IMR-90 (cell line): Measurements from ENCODE around the gene XCL1. TPM values are rescaled to one million over a fixed set of nuclear protein-coding genes. Genes with fewer than 3 reads are reported as not detected.

Source experiments
- ATAC-seq: fragments of 200-7000 bp; cut with Tn5 transposase; 2 replicates; pipeline ENCODE4 v1.9.1; 2020; ENCODE audit warnings: low read depth, mild to moderate bottlenecking, moderate library complexity
- BruUV-seq: library from RNA; stranded (reverse); fragments of 400-500 nt; replicated peaks from 2 replicates; lab custom pipeline; 2021; lab: Mats Ljungman, UMichigan
- CTCF ChIA-PET: fragments of 300-600 bp; formaldehyde crosslinking; extraction: SDS; loops from one replicate; lab custom pipeline; 2021; ENCODE audit warnings: antibody characterized with exemption; lab: Yijun Ruan, JAX
- POLR2A ChIA-PET: fragments of 300-600 bp; sonication (Branson Sonifier 250); formaldehyde crosslinking; loops from one replicate; lab custom pipeline; 2022; ENCODE audit warnings: antibody characterized with exemption; ENCODE audit not compliant: unreplicated experiment; lab: Charles Lee
- DNase-seq: peaks from one replicate; pipeline ENCODE4 v3.0.0; 2013
- H2AFZ ChIP-seq: replicated peaks from 2 replicates; pipeline ENCODE3; 2013; ENCODE audit warnings: low read length, mild to moderate bottlenecking; ENCODE audit not compliant: poor library complexity
- H2AK5ac ChIP-seq: 2 replicates; pipeline ENCODE4 v1.6.1; 2013; ENCODE audit warnings: low read depth, low read length, inconsistent platforms
- H2AK9ac ChIP-seq: replicated peaks from 2 replicates; pipeline ENCODE3; 2013; ENCODE audit warnings: mild to moderate bottlenecking, low read depth, low read length, moderate library complexity; ENCODE audit not compliant: poor library complexity
- H2BK120ac ChIP-seq: 2 replicates; pipeline ENCODE4 v1.6.1; 2013; ENCODE audit warnings: low read depth, low read length, inconsistent platforms
- H2BK15ac ChIP-seq: 3 replicates; pipeline ENCODE4 v1.6.1; 2013; ENCODE audit warnings: low read depth, low read length, inconsistent platforms
- H2BK20ac ChIP-seq: 2 replicates; pipeline ENCODE4 v1.6.1; 2013; ENCODE audit warnings: low read depth, mild to moderate bottlenecking, inconsistent platforms, low read length, moderate library complexity
- H2BK5ac ChIP-seq: 2 replicates; pipeline ENCODE4 v1.6.1; 2013; ENCODE audit warnings: mild to moderate bottlenecking, low read depth, low read length, inconsistent platforms; ENCODE audit not compliant: poor library complexity, severe bottlenecking
- H3K14ac ChIP-seq: replicated peaks from 2 replicates; pipeline ENCODE4 v1.6.1; 2013; ENCODE audit warnings: low read depth, low read length, inconsistent platforms
- H3K18ac ChIP-seq: 2 replicates; pipeline ENCODE4 v1.6.1; 2013; ENCODE audit warnings: low read depth, low read length, control low read depth
- H3K23ac ChIP-seq: 2 replicates; pipeline ENCODE4 v1.6.1; 2013; ENCODE audit warnings: low read depth, low read length, inconsistent platforms
- H3K27ac ChIP-seq: 2 replicates; pipeline ENCODE4 v1.5.1; 2013; ENCODE audit warnings: mild to moderate bottlenecking, control low read depth, low read length; ENCODE audit not compliant: insufficient read depth
- H3K27me3 ChIP-seq: 2 replicates; pipeline ENCODE4 v1.6.1; 2013; ENCODE audit warnings: low read length; ENCODE audit not compliant: control insufficient read depth, insufficient read depth
- H3K36me3 ChIP-seq: 2 replicates; pipeline ENCODE4 v1.6.1; 2013; ENCODE audit warnings: low read length, mixed read lengths; ENCODE audit not compliant: control insufficient read depth, insufficient read depth
- H3K4ac ChIP-seq: 2 replicates; pipeline ENCODE4 v1.6.1; 2013; ENCODE audit warnings: low read depth, low read length, inconsistent platforms
- H3K4me1 ChIP-seq: 2 replicates; pipeline ENCODE4 v1.6.1; 2013; ENCODE audit warnings: low read length, mixed read lengths; ENCODE audit not compliant: control insufficient read depth, insufficient read depth
- H3K4me2 ChIP-seq: 2 replicates; pipeline ENCODE4 v1.6.1; 2013; ENCODE audit warnings: low read depth, mild to moderate bottlenecking, control low read depth, low read length, moderate library complexity
- H3K4me3 ChIP-seq: 2 replicates; pipeline ENCODE4 v1.5.1; 2013; ENCODE audit warnings: low read depth, mild to moderate bottlenecking, control low read depth, low read length, moderate library complexity; ENCODE audit not compliant: insufficient read depth
- H3K56ac ChIP-seq: 2 replicates; pipeline ENCODE4 v1.6.1; 2013; ENCODE audit warnings: low read length, inconsistent platforms; ENCODE audit not compliant: insufficient read depth; ENCODE audit errors: extremely low read depth
- H3K79me1 ChIP-seq, 2 experiments: 2 replicates each; pipeline ENCODE4 v1.6.1; 2013; ENCODE audit warnings: low read length in 2 of 2, inconsistent platforms in 1 of 2, low read depth in 1 of 2
- H3K9ac ChIP-seq: 2 replicates; pipeline ENCODE4 v1.6.1; 2013; ENCODE audit warnings: low read depth, low read length, control low read depth
- H3K9me1 ChIP-seq: 2 replicates; pipeline ENCODE4 v1.6.1; 2013; ENCODE audit warnings: low read length, inconsistent platforms; ENCODE audit not compliant: insufficient read depth
- H3K9me3 ChIP-seq: 2 replicates; pipeline ENCODE4 v1.6.1; 2013; ENCODE audit warnings: low read length; ENCODE audit not compliant: control insufficient read depth, insufficient read depth
- H4K20me1 ChIP-seq: 2 replicates; pipeline ENCODE4 v1.6.1; 2013; ENCODE audit warnings: low read length, inconsistent platforms; ENCODE audit not compliant: insufficient read depth
- H4K5ac ChIP-seq: 2 replicates; pipeline ENCODE4 v1.6.1; 2013; ENCODE audit warnings: mild to moderate bottlenecking, low read depth, low read length, control low read depth
- H4K8ac ChIP-seq, 2 experiments: 2 replicates each; pipeline ENCODE4 v1.6.1; 2013; ENCODE audit warnings: low read depth in 2 of 2, low read length in 2 of 2, control low read depth in 1 of 2, inconsistent platforms in 1 of 2
- H4K91ac ChIP-seq: 2 replicates; pipeline ENCODE4 v1.6.1; 2013; ENCODE audit warnings: low read depth, low read length, inconsistent platforms; ENCODE audit not compliant: insufficient read depth
- CHD1 ChIP-seq: IDR thresholded peaks from 2 replicates; pipeline ENCODE4 v1.6.1; 2012; ENCODE audit warnings: low read depth, low read length, improper control_type of control experiment
- ELK1 ChIP-seq: fragments of 150-350 bp; IDR thresholded peaks from 2 replicates; pipeline ENCODE4 v1.6.1; 2016; ENCODE audit warnings: low read depth, mild to moderate bottlenecking, low read length, moderate library complexity, borderline replicate concordance
- MAFK ChIP-seq: IDR thresholded peaks from 2 replicates; pipeline ENCODE4 v1.6.1; 2012; ENCODE audit warnings: low read depth, low read length, improper control_type of control experiment
- RFX5 ChIP-seq: IDR thresholded peaks from 2 replicates; pipeline ENCODE4 v1.8.0; 2012; ENCODE audit warnings: low read depth, mild to moderate bottlenecking, low read length, moderate library complexity
- SMC3 ChIP-seq: fragments of 150-350 bp; IDR thresholded peaks from 2 replicates; pipeline ENCODE4 v1.6.1; 2016; ENCODE audit warnings: low read depth, mild to moderate bottlenecking, antibody characterized with exemption, low read length, moderate library complexity
- USF2 ChIP-seq: fragments of 150-350 bp; IDR thresholded peaks from 2 replicates; pipeline ENCODE4 v1.6.1; 2017; ENCODE audit warnings: mild to moderate bottlenecking, antibody characterized with exemption, low read length, low read depth
- WGBS, 2 experiments: methylation state at CpG; one replicate each; pipeline versions ENCODE4 v1.1.5 to v1.1.7; 2013; ENCODE audit warnings: missing lambda C conversion rate in 2 of 2; ENCODE audit not compliant: insufficient read length in 1 of 2; ENCODE audit errors: extremely low coverage in 2 of 2; 5-methylcytosine and 5-hydroxymethylcytosine counted together
- dilution Hi-C: fragments of 300-500 bp; cut with HindIII; formaldehyde crosslinking; loops from one replicate; pipeline ENCODE4 v1.14.3; 2018; ENCODE audit warnings: low sequenced_read_pairs; ENCODE audit not compliant: unreplicated experiment
- in situ Hi-C: fragments of 300-500 bp; cut with MboI; formaldehyde crosslinking; loops from 3 replicates; pipeline ENCODE4 v1.14.3; 2019; ENCODE audit warnings: low sequenced_read_pairs, inconsistent platforms, mixed read lengths
- intact Hi-C: fragments of 100-400 bp; cut with micrococcal nuclease; formaldehyde crosslinking; loops from 2 replicates; pipeline ENCODE4 v1.10.0; 2022
- polyA plus RNA-seq, 3 experiments: library from polyadenylated mRNA; depleted of rRNA; stranded (reverse); fragments of >200 nt; gene quantifications; 2 replicates each; pipeline ENCODE4 v1.2.3, GENCODE V29; 2012; ENCODE audit warnings: low replicate concordance in 1 of 3
- total RNA-seq: library from RNA; depleted of rRNA; stranded (reverse); fragments of >200 nt; gene quantifications from 2 replicates; pipeline ENCODE4 v1.2.3, GENCODE V29; 2012

Gene XCL1
- total and polyA plus RNA-seq, 2 of the 4 experiments (the other 2 are of a cell fraction) = not detected

GRCh38 chr1:168552961-168553360, 23.4 kb upstream of the XCL1 start:
- Histone ChIP-seq H3K27me3 (no peaks in the 10 kb centered on the region), H3K56ac (no peak overlapping the region), H3K36me3 (no peaks in the 10 kb centered on the region), H4K20me1 (no peaks in the 10 kb centered on the region), H2BK120ac (no peak overlapping the region), H2AK9ac (no peak overlapping the region), H3K9me1 (no peaks in the 10 kb centered on the region), H4K91ac (no peak overlapping the region), H2BK15ac (no peak overlapping the region), H3K9ac (no peak overlapping the region), H3K4me1 (no peaks in the 10 kb centered on the region), H3K23ac (no peak overlapping the region), H3K18ac (no peak overlapping the region), H3K9me3 (no peaks in the 10 kb centered on the region), H3K4me2 (no peak overlapping the region), H3K27ac (no peak overlapping the region), H2AK5ac (no peak overlapping the region), H2AFZ (no peak overlapping the region), H4K8ac (no peak overlapping the region), H3K79me1 (no peaks in the 10 kb centered on the region), H3K4me3 (no peak overlapping the region), H4K5ac (no peak overlapping the region), H3K4ac (no peak overlapping the region), H2BK5ac (no peak overlapping the region), H3K14ac (no peak overlapping the region), H2BK20ac (no peak overlapping the region)
- TF ChIP-seq USF2 (no peak), MAFK (no peak), SMC3 (no peak), RFX5 (no peak), CHD1 (no peak), ELK1 (no peak)
- WGBS, 2 experiments = 71% methylated on average over 5 of the region's 6 CpGs; no CpG with 5 or more reads in 1 of the 2 experiments
- dilution Hi-C loops = no loop called here
- BruUV-seq = no TSS peak
- ChIA-PET POLR2A (no interaction called here), CTCF (no interaction called here)
- no peak for DNase-seq
- intact Hi-C loops = no loop called here
- in situ Hi-C loops = no loop called here
- no peak for ATAC-seq
